GM18517 (cell line): ENCODE measurements around the gene RTKN.
"Not testable (repeated sequence)": the region's sequence is repeated elsewhere in the genome, so short reads cannot be mapped to it uniquely, and the experiment has no call there.

Experiments
- ATAC-seq: cut with Tn5 transposase; IDR thresholded peaks from one replicate; pipeline ENCODE4 v1.9.1; 2021; ENCODE audit warnings: mild to moderate bottlenecking, moderate library complexity; ENCODE audit not compliant: unreplicated experiment

The RTKN gene

GRCh38 chr2:74420443-74421103, 21.2 kb downstream of the RTKN start:
- not testable (repeated sequence) for ATAC-seq

GRCh38 chr2:74420006-74420405, 21.7 kb downstream of the RTKN start:
- ATAC-seq = no peak

GRCh38 chr2:74419345-74419744, 22.4 kb downstream of the RTKN start:
- no peak for ATAC-seq

- no peak for ATAC-seq
Measured at GRCh38 chr2:74418312-74418711, 23.4 kb downstream of the RTKN start.

GRCh38 chr2:74417763-74418162, 24.0 kb downstream of the RTKN start:
- ATAC-seq = no peak

- ATAC-seq = no peak
Measured at GRCh38 chr2:74417197-74417596, 24.5 kb downstream of the RTKN start.

- no peak for ATAC-seq
Measured at GRCh38 chr2:74416778-74417177, 25.0 kb downstream of the RTKN start.

GRCh38 chr2:74415762-74416395, 25.9 kb downstream of the RTKN start:
- ATAC-seq = no peak

- ATAC-seq = no peak
Measured at GRCh38 chr2:74414881-74415761, 26.6 kb downstream of the RTKN start.

GRCh38 chr2:74414441-74414840, 27.3 kb downstream of the RTKN start:
- no peak for ATAC-seq

- ATAC-seq = no peak
Measured at GRCh38 chr2:74413001-74413698, 28.6 kb downstream of the RTKN start.

GRCh38 chr2:74407682-74408081, 34.1 kb downstream of the RTKN start:
- ATAC-seq = no peak

- no peak for ATAC-seq
Measured at GRCh38 chr2:74406035-74406434, 35.7 kb downstream of the RTKN start.

- no peak for ATAC-seq
Measured at GRCh38 chr2:74401891-74402290, 39.8 kb downstream of the RTKN start.

- ATAC-seq = peak; percentile 59
Measured at GRCh38 chr2:74399785-74400184, 42.0 kb downstream of the RTKN start.

- ATAC-seq = no peak
Measured at GRCh38 chr2:74396149-74396548, 45.6 kb downstream of the RTKN start.

- ATAC-seq = no peak
Measured at GRCh38 chr2:74393525-74393924, 48.2 kb downstream of the RTKN start.

- no peak for ATAC-seq
Measured at GRCh38 chr2:74392449-74392743, 49.3 kb downstream of the RTKN start.

GRCh38 chr2:74391580-74392448, 49.9 kb downstream of the RTKN start:
- ATAC-seq = peak; percentile 69

GRCh38 chr2:74391209-74391579, 50.5 kb downstream of the RTKN start:
- peak; percentile 19 for ATAC-seq
